IgD-negative memory B cell (primary cell): ENCODE data around the gene ZIC3. TPM values are rescaled to one million over a fixed set of nuclear protein-coding genes. Genes with fewer than 3 reads are reported as not detected.
A peak's percentile ranks its signal among the peaks of the same experiment; 100 is the strongest.

Source experiments
- H3K27ac Mint-ChIP-seq, 3 donors: one replicate each; pipeline ENCODE4 v1.8.0; 2020 to 2022; ENCODE audit warnings: mild to moderate bottlenecking in 3 of 3, mixed read lengths in 3 of 3, moderate library complexity in 1 of 3
- H3K27me3 Mint-ChIP-seq: one replicate; pipeline ENCODE4 v1.8.0; 2021; ENCODE audit warnings: mixed read lengths
- H3K36me3 Mint-ChIP-seq: one replicate; pipeline ENCODE4 v1.8.0; 2020; ENCODE audit warnings: mild to moderate bottlenecking, mixed read lengths
- H3K4me1 Mint-ChIP-seq, 3 donors: one replicate each; pipeline ENCODE4 v1.8.0; 2020 to 2022; ENCODE audit warnings: mixed read lengths in 3 of 3, mild to moderate bottlenecking in 1 of 3
- H3K4me3 Mint-ChIP-seq, 4 donors: one replicate each; pipeline ENCODE4 v1.8.0; 2020 to 2022; ENCODE audit warnings: mild to moderate bottlenecking in 4 of 4, mixed read lengths in 4 of 4, moderate library complexity in 3 of 4
- H3K9me3 Mint-ChIP-seq, 3 donors: one replicate each; pipeline ENCODE4 v1.8.0; 2020 to 2021; ENCODE audit warnings: mixed read lengths in 3 of 3, mild to moderate bottlenecking in 1 of 3
- polyA plus RNA-seq: library from polyadenylated mRNA; unstranded; fragments of 300-500 nt; fragmentation: Illumina TruSeq; gene quantifications from one replicate; pipeline ENCODE4 v1.2.3, GENCODE V29; 2021

The ZIC3 gene
- polyA plus RNA-seq, 1 donor from 2014 or later: not detected

DNA sequence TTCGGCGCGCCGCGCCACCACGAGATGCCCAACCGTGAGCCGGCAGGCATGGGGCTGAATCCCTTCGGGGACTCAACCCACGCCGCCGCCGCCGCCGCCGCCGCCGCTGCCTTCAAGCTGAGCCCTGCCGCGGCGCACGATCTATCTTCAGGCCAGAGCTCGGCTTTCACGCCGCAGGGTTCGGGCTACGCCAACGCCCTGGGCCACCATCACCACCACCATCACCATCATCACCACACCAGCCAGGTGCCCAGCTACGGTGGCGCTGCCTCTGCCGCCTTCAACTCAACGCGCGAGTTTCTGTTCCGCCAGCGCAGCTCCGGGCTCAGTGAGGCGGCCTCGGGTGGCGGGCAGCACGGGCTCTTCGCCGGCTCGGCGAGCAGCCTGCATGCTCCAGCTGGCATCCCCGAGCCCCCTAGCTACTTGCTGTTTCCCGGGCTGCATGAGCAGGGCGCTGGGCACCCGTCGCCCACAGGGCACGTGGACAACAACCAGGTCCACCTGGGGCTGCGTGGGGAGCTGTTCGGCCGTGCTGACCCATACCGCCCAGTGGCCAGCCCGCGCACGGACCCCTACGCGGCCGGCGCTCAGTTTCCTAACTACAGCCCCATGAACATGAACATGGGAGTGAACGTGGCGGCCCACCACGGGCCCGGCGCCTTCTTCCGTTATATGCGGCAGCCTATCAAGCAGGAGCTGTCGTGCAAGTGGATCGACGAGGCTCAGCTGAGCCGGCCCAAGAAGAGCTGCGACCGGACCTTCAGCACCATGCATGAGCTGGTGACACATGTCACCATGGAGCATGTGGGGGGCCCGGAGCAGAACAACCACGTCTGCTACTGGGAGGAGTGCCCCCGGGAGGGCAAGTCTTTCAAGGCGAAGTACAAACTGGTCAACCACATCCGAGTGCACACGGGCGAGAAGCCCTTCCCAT lies 1.1 kb downstream of the ZIC3 start:
- Mint-ChIP-seq H3K4me1 (peaks cover 0 to 3% (median 0%) of the 10 kb centered on the region in 3 donors), H3K36me3 (no peaks in the 10 kb centered on the region), H3K27me3 (peaks cover 35% of the 10 kb centered on the region), H3K4me3 (peak overlapping the region in 1 of 4 donors; percentile 79), H3K27ac (no peak overlapping the region), H3K9me3 (peaks cover 3 to 6% (median 3%) of the 10 kb centered on the region in 3 donors)

DNA sequence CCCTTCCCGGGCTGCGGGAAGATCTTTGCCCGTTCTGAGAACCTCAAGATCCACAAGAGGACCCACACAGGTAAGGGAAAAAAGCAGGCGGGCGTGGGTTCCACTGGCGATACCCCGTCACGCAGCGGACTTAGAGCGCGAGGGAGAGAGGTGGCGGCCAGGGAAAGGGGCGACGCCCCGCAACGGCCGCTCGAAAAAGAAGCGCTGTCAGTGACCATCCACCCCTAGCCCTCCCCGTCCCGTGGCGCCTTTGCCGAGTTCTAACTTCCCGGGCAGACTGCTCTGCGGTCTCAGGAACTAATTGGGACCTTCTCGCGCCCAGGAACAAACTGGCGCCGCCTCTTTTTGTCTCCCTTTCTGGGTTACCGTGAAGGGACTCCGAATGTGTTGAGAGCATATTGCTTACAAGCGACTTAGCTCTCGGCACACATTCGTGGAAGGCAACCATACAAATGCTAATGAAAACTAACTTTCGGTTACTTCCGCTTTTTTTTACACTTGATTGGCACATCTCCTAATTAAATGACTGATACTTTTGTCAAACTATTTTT lies 1.8 kb downstream of the ZIC3 start:
- no peaks in the 10 kb centered on the region for H3K36me3 Mint-ChIP-seq
- peak overlapping the region in 1 of 4 donors; percentile 79 for H3K4me3 Mint-ChIP-seq
- H3K4me1 Mint-ChIP-seq: peaks cover 0 to 3% (median 0%) of the 10 kb centered on the region in 3 donors
- H3K27me3 Mint-ChIP-seq: peaks cover 37% of the 10 kb centered on the region
- H3K9me3 Mint-ChIP-seq: peaks cover 3 to 6% (median 3%) of the 10 kb centered on the region in 3 donors
- peak overlapping the region in 1 of 3 donors; percentile 46 for H3K27ac Mint-ChIP-seq

DNA sequence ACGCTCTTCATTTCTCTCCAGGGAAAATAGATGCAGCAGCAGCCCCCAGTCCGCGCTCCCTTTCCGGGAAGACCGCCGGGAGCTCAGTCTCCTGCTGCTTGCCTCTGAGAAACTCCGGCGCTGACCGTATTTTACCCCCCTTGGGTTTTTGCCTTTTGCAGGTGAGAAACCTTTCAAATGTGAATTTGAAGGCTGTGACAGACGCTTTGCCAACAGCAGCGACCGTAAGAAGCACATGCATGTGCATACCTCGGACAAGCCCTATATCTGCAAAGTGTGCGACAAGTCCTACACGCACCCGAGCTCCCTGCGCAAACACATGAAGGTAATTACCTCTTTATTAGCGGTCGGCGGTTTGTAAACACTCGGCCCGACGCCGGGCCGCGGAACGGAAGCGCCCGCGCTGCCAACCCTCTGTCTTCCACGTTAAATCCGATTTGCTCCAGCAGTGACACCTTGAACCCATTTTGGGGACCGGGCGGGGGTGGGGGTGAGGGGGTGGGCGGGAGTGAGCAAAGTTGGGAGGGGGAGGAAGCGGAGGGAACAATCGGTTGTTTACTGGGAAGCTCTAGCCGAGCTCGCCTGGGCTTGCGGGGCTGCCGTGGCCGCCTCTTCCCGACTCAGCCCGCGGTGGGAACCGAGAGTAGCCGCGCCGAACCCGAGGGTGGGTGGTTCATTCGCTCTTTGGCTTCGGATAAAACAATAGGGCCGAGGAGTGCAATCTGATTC lies 3.0 kb downstream of the ZIC3 start:
- peak overlapping the region in 2 of 4 donors; percentile 23 to 37 for H3K4me3 Mint-ChIP-seq
- H3K9me3 Mint-ChIP-seq: peaks cover 3 to 6% (median 3%) of the 10 kb centered on the region in 3 donors
- no peaks in the 10 kb centered on the region for H3K36me3 Mint-ChIP-seq
- H3K27ac Mint-ChIP-seq: no peak overlapping the region
- peaks cover 34% of the 10 kb centered on the region for H3K27me3 Mint-ChIP-seq
- H3K4me1 Mint-ChIP-seq: peaks cover 0 to 3% (median 0%) of the 10 kb centered on the region in 3 donors

- H3K4me1 Mint-ChIP-seq: peaks cover 0 to 3% (median 0%) of the 10 kb centered on the region in 3 donors
- peak overlapping the region in 2 of 4 donors; percentile 23 to 37 for H3K4me3 Mint-ChIP-seq
- H3K9me3 Mint-ChIP-seq: peaks cover 3 to 6% (median 3%) of the 10 kb centered on the region in 3 donors
- no peaks in the 10 kb centered on the region for H3K36me3 Mint-ChIP-seq
- H3K27me3 Mint-ChIP-seq: peaks cover 32% of the 10 kb centered on the region
- peak overlapping the region in 1 of 3 donors; percentile 61 for H3K27ac Mint-ChIP-seq
These were observed 3.6 kb downstream of the ZIC3 start for GRCh38 chrX:137569470-137569891.

- H3K27ac Mint-ChIP-seq: no peak overlapping the region
- H3K4me1 Mint-ChIP-seq: no peaks in the 10 kb centered on the region
- H3K36me3 Mint-ChIP-seq: no peaks in the 10 kb centered on the region
- H3K27me3 Mint-ChIP-seq: peaks cover 40% of the 10 kb centered on the region
- peaks cover 0 to 2% (median 2%) of the 10 kb centered on the region in 3 donors for H3K9me3 Mint-ChIP-seq
- H3K4me3 Mint-ChIP-seq: no peak overlapping the region
These were observed 7.6 kb downstream of the ZIC3 start for GRCh38 chrX:137573324-137574101.

DNA sequence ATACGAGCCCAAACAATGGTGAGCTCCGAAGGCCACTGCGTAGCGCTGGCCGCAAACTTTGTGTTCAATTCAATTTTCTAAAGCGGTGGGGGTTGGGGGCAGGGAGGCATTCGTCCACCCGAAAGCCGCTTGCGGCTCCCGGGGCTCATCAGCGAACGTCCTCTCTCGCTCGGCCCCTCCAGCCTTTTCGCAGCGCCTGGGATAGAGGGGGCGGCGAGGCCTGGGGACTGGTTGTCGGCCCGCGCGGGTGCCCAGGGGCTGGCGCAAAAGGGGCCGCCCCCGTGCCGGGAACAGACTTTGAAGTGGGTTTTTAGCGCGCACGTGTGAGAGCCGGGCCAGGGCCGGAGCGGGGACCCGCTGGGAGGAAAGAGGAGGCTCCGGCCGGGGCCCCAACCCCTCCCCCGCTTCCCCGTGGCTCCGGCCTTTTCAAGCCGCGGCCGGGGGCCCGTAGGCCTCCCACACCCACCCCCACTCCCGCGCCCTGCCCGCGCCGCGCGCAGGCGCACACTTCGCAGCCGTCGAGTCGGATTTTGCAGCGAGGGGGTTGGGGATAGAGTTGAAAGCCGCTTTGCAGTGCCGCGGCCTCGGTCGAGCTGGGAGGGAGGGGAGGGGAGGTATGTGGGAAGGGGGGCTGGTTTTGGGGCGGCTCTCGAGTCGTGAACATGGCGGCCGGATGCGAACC lies 8.3 kb downstream of the ZIC3 start:
- H3K27me3 Mint-ChIP-seq: peaks cover 37% of the 10 kb centered on the region
- H3K4me3 Mint-ChIP-seq: no peak overlapping the region
- H3K4me1 Mint-ChIP-seq: no peaks in the 10 kb centered on the region
- H3K36me3 Mint-ChIP-seq: no peaks in the 10 kb centered on the region
- H3K27ac Mint-ChIP-seq: peak overlapping the region in 1 of 3 donors; percentile 50
- peaks cover 0 to 2% (median 2%) of the 10 kb centered on the region in 3 donors for H3K9me3 Mint-ChIP-seq

- Mint-ChIP-seq H3K4me1 (no peaks in the 10 kb centered on the region), H3K36me3 (no peaks in the 10 kb centered on the region), H3K27ac (peak overlapping the region in 1 of 3 donors; percentile 50), H3K27me3 (peaks cover 37% of the 10 kb centered on the region), H3K4me3 (no peak overlapping the region), H3K9me3 (peaks cover 0 to 2% (median under 1%) of the 10 kb centered on the region in 3 donors)
These were observed 8.9 kb downstream of the ZIC3 start for GRCh38 chrX:137574784-137575293.

DNA sequence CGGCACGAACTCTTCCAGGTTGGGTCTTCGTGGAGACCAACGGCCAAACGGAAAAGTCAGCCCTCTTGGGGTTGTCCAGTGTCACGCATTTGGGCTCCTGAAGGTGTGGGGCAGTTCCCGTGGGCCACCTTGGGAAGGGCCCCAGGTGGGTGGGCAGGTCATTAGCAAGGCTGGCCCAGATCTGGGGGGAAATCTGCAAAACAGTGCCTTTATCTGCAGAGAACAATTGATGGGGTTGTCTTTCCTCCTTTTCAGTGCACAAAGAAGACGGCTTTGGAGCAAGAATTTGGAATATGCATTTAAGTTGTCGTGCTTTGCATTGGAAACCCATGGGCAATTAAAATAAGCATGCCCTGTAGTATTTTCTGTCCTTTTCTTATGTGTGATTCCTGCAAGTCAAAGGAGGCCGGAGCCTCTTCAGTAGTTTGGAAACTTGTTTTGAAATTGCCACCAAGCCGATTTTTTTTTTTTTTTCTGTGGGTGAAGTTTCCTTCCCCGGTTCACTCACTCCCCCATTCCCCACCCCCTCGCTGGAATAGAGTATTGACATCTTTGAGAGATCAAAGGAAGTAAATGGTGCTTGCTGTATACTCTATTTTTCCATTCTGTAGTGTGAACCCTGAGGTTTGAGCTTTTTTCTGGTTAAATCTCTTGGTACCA lies 9.8 kb downstream of the ZIC3 start:
- H3K36me3 Mint-ChIP-seq: no peaks in the 10 kb centered on the region
- no peaks in the 10 kb centered on the region for H3K4me1 Mint-ChIP-seq
- no peaks in the 10 kb centered on the region for H3K9me3 Mint-ChIP-seq
- H3K27ac Mint-ChIP-seq: no peak overlapping the region
- H3K4me3 Mint-ChIP-seq: no peak overlapping the region
- H3K27me3 Mint-ChIP-seq: peaks cover 37% of the 10 kb centered on the region

DNA sequence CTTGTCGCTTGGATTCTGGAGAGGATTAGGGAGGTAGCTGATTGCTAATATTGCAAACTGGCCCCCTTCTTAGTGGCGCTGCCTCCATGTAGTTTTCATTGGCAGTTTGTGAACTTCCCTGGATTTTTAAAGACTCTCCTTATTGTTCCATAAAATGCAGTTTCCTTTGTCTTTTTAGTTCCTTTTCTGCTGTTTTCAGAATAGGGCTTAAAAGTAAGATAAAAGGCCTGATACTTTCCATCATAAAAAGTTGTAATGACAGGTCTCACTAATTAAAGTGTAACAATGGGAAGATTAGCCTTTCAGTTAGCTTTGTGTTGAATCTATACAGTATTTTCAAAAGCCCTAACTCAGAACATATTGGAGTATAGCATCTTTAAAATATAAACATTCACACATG lies 21.2 kb downstream of the ZIC3 start:
- no peaks in the 10 kb centered on the region for H3K36me3 Mint-ChIP-seq
- H3K27me3 Mint-ChIP-seq: no peaks in the 10 kb centered on the region
- no peaks in the 10 kb centered on the region for H3K4me1 Mint-ChIP-seq
- H3K9me3 Mint-ChIP-seq: no peaks in the 10 kb centered on the region
- H3K27ac Mint-ChIP-seq: no peak overlapping the region
- H3K4me3 Mint-ChIP-seq: no peak overlapping the region

DNA sequence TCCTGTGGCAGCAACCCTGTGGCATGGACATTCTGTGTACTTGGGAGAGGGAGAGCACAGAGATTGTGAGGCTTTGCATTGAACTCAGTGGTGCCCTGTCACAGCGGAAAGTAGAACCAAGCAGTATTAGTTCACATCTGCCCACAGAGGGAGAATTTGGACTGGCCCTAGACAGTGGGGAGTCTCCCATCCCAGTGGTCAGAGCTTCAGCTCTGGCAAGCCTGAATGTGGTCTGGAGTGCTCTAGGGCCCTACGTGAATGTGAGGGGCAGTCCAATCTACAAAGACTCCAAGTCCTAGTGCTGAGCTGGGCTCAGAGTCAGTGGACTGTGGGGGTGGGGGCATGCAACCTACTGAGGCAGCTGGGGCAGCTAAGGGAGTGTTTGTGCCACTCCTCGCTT lies 34.8 kb downstream of the ZIC3 start:
- Mint-ChIP-seq H3K4me1 (no peaks in the 10 kb centered on the region), H3K36me3 (no peaks in the 10 kb centered on the region), H3K27me3 (no peaks in the 10 kb centered on the region), H3K27ac (no peak overlapping the region), H3K9me3 (no peaks in the 10 kb centered on the region), H3K4me3 (no peak overlapping the region)
